PC-3 (cell line): ENCODE data around the gene AKT1. TPM values are rescaled to one million over a fixed set of nuclear protein-coding genes. Genes with fewer than 3 reads are reported as not detected.

Source experiments
- ATAC-seq: fragments of 200-7000 bp; cut with Tn5 transposase; 2 replicates; pipeline ENCODE4 v1.9.1; 2020; ENCODE audit warnings: mild to moderate bottlenecking, moderate library complexity
- BruUV-seq: library from RNA; stranded (reverse); fragments of 400-500 nt; replicated peaks from 2 replicates; lab custom pipeline; 2021; lab: Mats Ljungman, UMichigan
- CTCF ChIA-PET: fragments of 300-600 bp; sonication (Branson Sonifier 250); formaldehyde crosslinking; loops from one replicate; lab custom pipeline; 2022; ENCODE audit warnings: antibody characterized with exemption; lab: Charles Lee
- POLR2A ChIA-PET: fragments of 300-600 bp; sonication (Branson Sonifier 250); formaldehyde crosslinking; loops from one replicate; lab custom pipeline; 2022; ENCODE audit warnings: antibody characterized with exemption; ENCODE audit not compliant: unreplicated experiment; lab: Charles Lee
- DNase-seq: peaks from one replicate; pipeline ENCODE4 v3.0.0-alpha.2; 2015
- H2AFZ ChIP-seq: fragments of 300-600 bp; sonication (generic); 2 replicates; pipeline ENCODE4 v1.6.0; 2016; ENCODE audit warnings: antibody characterized with exemption, low read length
- H3F3A ChIP-seq: fragments of 300-600 bp; sonication (generic); one replicate; pipeline ENCODE4 v1.6.0; 2017; ENCODE audit warnings: antibody characterized with exemption, low read length, control low read depth, mild to moderate bottlenecking; ENCODE audit not compliant: unreplicated experiment
- H3K27ac ChIP-seq: fragments of 300-600 bp; sonication (generic); 2 replicates; pipeline ENCODE4 v1.5.1; 2016; ENCODE audit warnings: mild to moderate bottlenecking, low read length
- H3K27me3 ChIP-seq: fragments of 300-600 bp; sonication (generic); 2 replicates; pipeline ENCODE4 v1.6.1; 2016; ENCODE audit warnings: low read length, mixed read lengths
- H3K36me3 ChIP-seq: fragments of 300-600 bp; sonication (generic); 2 replicates; pipeline ENCODE4 v1.6.1; 2016; ENCODE audit warnings: low read depth, mixed run types, low read length, mixed read lengths
- H3K4me1 ChIP-seq: fragments of 300-600 bp; sonication (generic); 2 replicates; pipeline ENCODE4 v1.5.1; 2016; ENCODE audit warnings: low read length; ENCODE audit not compliant: insufficient read depth
- H3K4me2 ChIP-seq: fragments of 300-600 bp; sonication (generic); 2 replicates; pipeline ENCODE4 v1.6.0; 2016; ENCODE audit warnings: low read length
- H3K4me3 ChIP-seq: fragments of 300-600 bp; sonication (generic); 2 replicates; pipeline ENCODE4 v1.5.1; 2016; ENCODE audit warnings: mild to moderate bottlenecking, low read length, mixed read lengths
- H3K79me2 ChIP-seq: fragments of 300-600 bp; sonication (generic); 2 replicates; pipeline ENCODE4 v1.6.1; 2017; ENCODE audit warnings: low read length, mixed read lengths
- H3K9ac ChIP-seq: fragments of 300-600 bp; sonication (generic); 2 replicates; pipeline ENCODE4 v1.6.0; 2016; ENCODE audit warnings: mild to moderate bottlenecking, low read length
- H3K9me2 ChIP-seq: fragments of 300-600 bp; sonication (generic); replicated peaks from 2 replicates; pipeline ENCODE4 v1.6.1; 2016; ENCODE audit warnings: mixed run types, low read length, mixed read lengths
- H3K9me3 ChIP-seq: fragments of 300-600 bp; sonication (generic); 2 replicates; pipeline ENCODE4 v1.6.1; 2016; ENCODE audit warnings: low read length, mixed read lengths
- H4K20me1 ChIP-seq: fragments of 300-600 bp; sonication (generic); 2 replicates; pipeline ENCODE4 v1.6.1; 2016; ENCODE audit warnings: low read length, mixed read lengths
- CTCF ChIP-seq: fragments of 300-600 bp; sonication (generic); conservative IDR thresholded peaks from 2 replicates; pipeline ENCODE4 v1.5.1; 2017; ENCODE audit warnings: antibody characterized with exemption, low read depth, mild to moderate bottlenecking, low read length
- EZH2 ChIP-seq: fragments of 300-600 bp; sonication (generic); IDR thresholded peaks from one replicate; pipeline ENCODE4 v1.6.1; 2017; ENCODE audit warnings: antibody characterized with exemption, mild to moderate bottlenecking, low read length; ENCODE audit not compliant: unreplicated experiment
- EZH2phosphoT487 ChIP-seq: fragments of 300-600 bp; sonication (generic); IDR thresholded peaks from 2 replicates; pipeline ENCODE4 v1.6.1; 2018; ENCODE audit warnings: mild to moderate bottlenecking, antibody characterized with exemption, low read length, borderline replicate concordance
- intact Hi-C: fragments of 100-400 bp; cut with micrococcal nuclease; formaldehyde crosslinking; loops from 2 replicates; pipeline ENCODE4 v1.9.0; 2023
- total RNA-seq: library from RNA; depleted of rRNA; stranded (reverse); fragments of >200 nt; gene quantifications from 2 replicates; pipeline ENCODE4 v1.2.3, GENCODE V29; 2014

AKT1 gene
- total RNA-seq, 1 experiment from 2014 or later = 196 TPM

- TF ChIP-seq EZH2 (no peak), CTCF (no peak), EZH2phosphoT487 (no peak)
- no peaks in the 10 kb centered on the region for H3K27me3 ChIP-seq
- ChIA-PET POLR2A (no interaction called here), CTCF (no interaction called here)
- H4K20me1 ChIP-seq = no peaks in the 10 kb centered on the region
- no peak for ATAC-seq
- H3K9ac ChIP-seq = no peak overlapping the region
- H3K4me1 ChIP-seq = peaks cover 31% of the 10 kb centered on the region
- no peaks in the 10 kb centered on the region for H3K79me2 ChIP-seq
- no peak overlapping the region for H3K4me2 ChIP-seq
- no peak overlapping the region for H2AFZ ChIP-seq
- no peaks in the 10 kb centered on the region for H3K9me3 ChIP-seq
- no peaks in the 10 kb centered on the region for H3K36me3 ChIP-seq
- H3K9me2 ChIP-seq = no peaks in the 10 kb centered on the region
- no peak overlapping the region for H3K4me3 ChIP-seq
- no peak overlapping the region for H3K27ac ChIP-seq
- no peak for DNase-seq
- intact Hi-C loops = loop anchor here (2.0 kb wide), 1 partner anchor 21 kb away; the partner anchor contains the start of gene ADSS1
- H3F3A ChIP-seq = no peaks in the 10 kb centered on the region
- BruUV-seq = no TSS peak
Observed at GRCh38 chr14:104746071-104746545, 49.4 kb downstream of the AKT1 start.

GRCh38 chr14:104745431-104745830 is 50.1 kb downstream of the AKT1 start:
- ChIA-PET CTCF (no interaction called here), POLR2A (no interaction called here)
- no peak overlapping the region for H3K4me2 ChIP-seq
- H3F3A ChIP-seq = no peaks in the 10 kb centered on the region
- no peaks in the 10 kb centered on the region for H3K9me2 ChIP-seq
- H2AFZ ChIP-seq = no peak overlapping the region
- H3K36me3 ChIP-seq = no peaks in the 10 kb centered on the region
- H3K27me3 ChIP-seq = no peaks in the 10 kb centered on the region
- intact Hi-C loops = no loop called here
- no peaks in the 10 kb centered on the region for H3K9me3 ChIP-seq
- DNase-seq = no peak
- TF ChIP-seq EZH2 (no peak), EZH2phosphoT487 (no peak), CTCF (no peak)
- H3K9ac ChIP-seq = no peak overlapping the region
- no peak overlapping the region for H3K27ac ChIP-seq
- peaks cover 31% of the 10 kb centered on the region for H3K4me1 ChIP-seq
- no peak for ATAC-seq
- H4K20me1 ChIP-seq = no peaks in the 10 kb centered on the region
- BruUV-seq = no TSS peak
- no peak overlapping the region for H3K4me3 ChIP-seq
- H3K79me2 ChIP-seq = no peaks in the 10 kb centered on the region

- intact Hi-C loops = no loop called here
- H3K4me2 ChIP-seq = no peak overlapping the region
- no peaks in the 10 kb centered on the region for H3K9me3 ChIP-seq
- no peaks in the 10 kb centered on the region for H4K20me1 ChIP-seq
- no peak overlapping the region for H3K9ac ChIP-seq
- H3K27me3 ChIP-seq = no peaks in the 10 kb centered on the region
- peaks cover 21% of the 10 kb centered on the region for H3K4me1 ChIP-seq
- BruUV-seq = no TSS peak
- POLR2A ChIA-PET = no interaction called here
- no peaks in the 10 kb centered on the region for H3K36me3 ChIP-seq
- no peaks in the 10 kb centered on the region for H3K9me2 ChIP-seq
- CTCF ChIA-PET = no interaction called here
- no peak overlapping the region for H3K4me3 ChIP-seq
- no peaks in the 10 kb centered on the region for H3K79me2 ChIP-seq
- H3K27ac ChIP-seq = no peak overlapping the region
- H3F3A ChIP-seq = no peaks in the 10 kb centered on the region
- ATAC-seq = no peak
- no peak for DNase-seq
- TF ChIP-seq EZH2 = no peak
- no peak for TF ChIP-seq CTCF
- TF ChIP-seq EZH2phosphoT487 = no peak
- no peak overlapping the region for H2AFZ ChIP-seq
Observed at GRCh38 chr14:104744484-104744883, 51.1 kb downstream of the AKT1 start.
